NCI-H1930 (cell line): ENCODE results near the gene KCNJ4.
"Not testable (repeated sequence)": the region's sequence is repeated elsewhere in the genome, so short reads cannot be mapped to it uniquely, and the experiment has no call there.

Source experiments
- DNase-seq, 2 experiments: peaks; one replicate each; lab custom pipeline; 2025; lab: John Stamatoyannopoulos, UW

Gene KCNJ4

GRCh38 chr22:38412435-38413084 lies 42.4 kb downstream of the KCNJ4 start:
- no peak for DNase-seq

GRCh38 chr22:38411016-38411415 lies 44.0 kb downstream of the KCNJ4 start:
- no peak for DNase-seq

GRCh38 chr22:38409916-38410315 lies 45.1 kb downstream of the KCNJ4 start:
- not testable (repeated sequence) for DNase-seq

- no peak for DNase-seq
Observed at GRCh38 chr22:38406617-38407016, 48.4 kb downstream of the KCNJ4 start.

GRCh38 chr22:38404419-38404818 lies 50.6 kb downstream of the KCNJ4 start:
- DNase-seq, result no peak

- no peak for DNase-seq
Observed at GRCh38 chr22:38403812-38404211, 51.2 kb downstream of the KCNJ4 start.

- DNase-seq, result no peak
Observed at GRCh38 chr22:38402204-38402603, 52.8 kb downstream of the KCNJ4 start.

- no peak for DNase-seq
Observed at GRCh38 chr22:38401336-38402084, 53.5 kb downstream of the KCNJ4 start.

- not testable (repeated sequence) for DNase-seq
Observed at GRCh38 chr22:38400256-38400655, 54.7 kb downstream of the KCNJ4 start.

- peak; percentile 82 to 90 for DNase-seq
Observed at GRCh38 chr22:38398609-38399461, 56.2 kb downstream of the KCNJ4 start.

- peak; percentile 34 to 73 for DNase-seq
Observed at GRCh38 chr22:38398181-38398608, 56.8 kb downstream of the KCNJ4 start.

GRCh38 chr22:38397189-38398085 lies 57.6 kb downstream of the KCNJ4 start:
- DNase-seq, result no peak

GRCh38 chr22:38396440-38397069 lies 58.4 kb downstream of the KCNJ4 start:
- not testable (repeated sequence) for DNase-seq

- DNase-seq, result not testable (repeated sequence)
Observed at GRCh38 chr22:38395944-38396343, 59.1 kb downstream of the KCNJ4 start.

- DNase-seq, result not testable (repeated sequence)
Observed at GRCh38 chr22:38394929-38395624, 59.9 kb downstream of the KCNJ4 start.

GRCh38 chr22:38389428-38389818 lies 65.6 kb downstream of the KCNJ4 start:
- DNase-seq, result not testable (repeated sequence)

- not testable (repeated sequence) for DNase-seq
Observed at GRCh38 chr22:38388506-38389427, 66.2 kb downstream of the KCNJ4 start.

- DNase-seq, result not testable (repeated sequence)
Observed at GRCh38 chr22:38386918-38387317, 68.1 kb downstream of the KCNJ4 start.

GRCh38 chr22:38383417-38383816 lies 71.6 kb downstream of the KCNJ4 start:
- DNase-seq, result no peak
